Fibroblast of lung (primary cell): ENCODE measurements around the gene PKNOX2. TPM values are rescaled to one million over a fixed set of nuclear protein-coding genes. Genes with fewer than 3 reads are reported as not detected.

Source experiments
- DNase-seq, 2 donors: peaks; one replicate each; pipeline versions ENCODE4 v3.0.0 to v3.0.0-alpha.2; 2010; ENCODE audit warnings: low read depth in 2 of 2
- H2AFZ ChIP-seq: 2 replicates; pipeline ENCODE4 v1.5.1; 2012; ENCODE audit warnings: low read length, control low read depth, inconsistent platforms
- H3K27ac ChIP-seq: 2 replicates; pipeline ENCODE4 v1.5.1; 2011; ENCODE audit warnings: low read length, control low read depth; ENCODE audit not compliant: insufficient read depth
- H3K27me3 ChIP-seq: 2 replicates; pipeline ENCODE4 v1.5.1; 2011; ENCODE audit warnings: mild to moderate bottlenecking, low read length; ENCODE audit not compliant: control insufficient read depth, insufficient read depth
- H3K36me3 ChIP-seq: 2 replicates; pipeline ENCODE4 v1.5.1; 2011; ENCODE audit warnings: low read length; ENCODE audit not compliant: control insufficient read depth, insufficient read depth
- H3K4me1 ChIP-seq: 2 replicates; pipeline ENCODE4 v1.5.1; 2011; ENCODE audit warnings: low read length; ENCODE audit not compliant: control insufficient read depth, insufficient read depth; ENCODE audit errors: extremely low read depth
- H3K4me2 ChIP-seq: 2 replicates; pipeline ENCODE4 v1.5.1; 2011; ENCODE audit warnings: low read length, control low read depth; ENCODE audit not compliant: insufficient read depth; ENCODE audit errors: extremely low read depth
- H3K4me3 ChIP-seq, 4 experiments: fragments of 200-600 bp in 1 of 4; sonication (generic) in 1 of 4; replicated peaks in 1 of 4; 2 replicates each; pipeline ENCODE4 v1.5.1; 2011 to 2016; ENCODE audit warnings: low read length in 4 of 4, low read depth in 3 of 4, mild to moderate bottlenecking in 3 of 4, control low read depth in 2 of 4, inconsistent platforms in 1 of 4, mixed read lengths in 1 of 4; ENCODE audit not compliant: insufficient read depth in 1 of 4; ENCODE audit errors: control extremely low read depth in 1 of 4
- H3K79me2 ChIP-seq: 2 replicates; pipeline ENCODE4 v1.5.1; 2012; ENCODE audit warnings: mild to moderate bottlenecking, low read length, inconsistent platforms; ENCODE audit not compliant: control insufficient read depth, insufficient read depth
- H3K9ac ChIP-seq: 2 replicates; pipeline ENCODE4 v1.5.1; 2011; ENCODE audit warnings: mild to moderate bottlenecking, low read length, control low read depth; ENCODE audit not compliant: insufficient read depth
- H3K9me3 ChIP-seq: 2 replicates; pipeline ENCODE4 v1.5.1; 2012; ENCODE audit warnings: low read depth, low read length; ENCODE audit not compliant: control insufficient read depth, insufficient read depth
- H4K20me1 ChIP-seq: 2 replicates; pipeline ENCODE4 v1.5.1; 2011; ENCODE audit warnings: low read length; ENCODE audit not compliant: control insufficient read depth, insufficient read depth; ENCODE audit errors: extremely low read depth
- CTCF ChIP-seq, 2 donors: IDR thresholded peaks in 1 of 2; conservative IDR thresholded peaks in 1 of 2; 1 replicate in 1 of 2; 2 replicates in 1 of 2; pipeline ENCODE4 v1.5.1; 2011 to 2012; ENCODE audit warnings: low read length in 2 of 2, control low read depth in 1 of 2, inconsistent platforms in 1 of 2, low read depth in 1 of 2, mild to moderate bottlenecking in 1 of 2
- EZH2 ChIP-seq: IDR thresholded peaks from 2 replicates; pipeline ENCODE4 v1.5.1; 2012; ENCODE audit warnings: low read length, control low read depth, mild to moderate bottlenecking; ENCODE audit errors: missing control alignments
- polyA plus RNA-seq, 2 donors: library from polyadenylated mRNA; depleted of rRNA in 1 of 2; stranded (reverse) in 1 of 2; unstranded in 1 of 2; fragments of >200 nt; gene quantifications; 2 replicates each; pipeline ENCODE4 v1.2.1, GENCODE V29; 2011 to 2012; ENCODE audit warnings: missing spikeins in 1 of 2
- total RNA-seq: library from RNA; depleted of rRNA; stranded (reverse); fragments of >200 nt; gene quantifications from 2 replicates; pipeline ENCODE4 v1.2.1, GENCODE V29; 2014

Gene PKNOX2
- total and polyA plus RNA-seq, 2 donors (not counting 1 experiment from before 2014, with no cell fraction given), result 0.33 to 2.2 TPM

DNA sequence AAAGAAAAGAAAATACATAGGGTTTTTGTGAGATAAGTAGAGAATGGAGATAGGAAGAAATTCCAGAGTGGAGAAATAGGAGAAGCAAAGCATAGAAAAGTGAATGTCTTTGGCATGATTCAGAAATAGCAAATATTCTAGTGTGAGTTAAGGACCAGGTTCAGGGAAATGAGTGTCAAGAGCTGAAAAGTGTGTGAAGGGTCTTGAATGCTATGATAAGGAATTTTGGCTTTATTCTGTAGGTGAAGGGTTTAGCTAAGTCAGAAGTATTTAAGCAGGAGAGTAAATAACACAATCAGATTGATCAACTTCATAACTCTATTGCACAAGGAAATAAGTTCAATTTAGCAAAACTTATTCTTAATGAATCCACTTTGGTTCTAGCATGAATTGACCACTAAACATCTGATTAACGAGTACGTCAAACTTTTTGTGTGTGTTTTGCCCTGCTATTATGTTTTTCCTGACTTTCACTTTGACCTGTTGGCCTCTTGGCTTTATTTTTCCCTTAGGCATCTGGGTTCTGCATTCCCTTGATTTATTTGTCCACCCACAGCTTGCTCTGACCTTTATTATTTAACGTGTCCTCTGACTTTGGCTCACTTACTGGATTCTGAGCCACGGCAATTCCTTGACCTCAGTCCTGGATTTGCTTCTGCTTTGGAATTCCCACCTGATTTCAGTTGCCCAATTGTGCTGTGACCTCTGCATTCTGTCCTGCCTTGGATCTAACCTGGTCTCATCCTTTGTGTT is 41.2 kb upstream of the PKNOX2 start:
- no peak overlapping the region for H3K4me2 ChIP-seq
- H3K9me3 ChIP-seq, result no peaks in the 10 kb centered on the region
- no peak overlapping the region for H3K9ac ChIP-seq
- no peak for TF ChIP-seq EZH2
- no peak for TF ChIP-seq CTCF (conservative IDR thresholded peaks at IDR 0.05 in 1 of 2, IDR thresholded peaks at IDR 0.05 in 1 of 2; ENCODE audit: low read depth in 1 of 2, low read length in 2 of 2)
- H3K4me1 ChIP-seq, result peaks cover 3% of the 10 kb centered on the region
- H2AFZ ChIP-seq, result no peak overlapping the region
- H3K27me3 ChIP-seq, result no peaks in the 10 kb centered on the region
- no peak overlapping the region for H3K4me3 ChIP-seq
- H4K20me1 ChIP-seq, result no peaks in the 10 kb centered on the region
- DNase-seq, result peak in 1 of 2 donors; percentile 21
- H3K36me3 ChIP-seq, result no peaks in the 10 kb centered on the region
- H3K27ac ChIP-seq, result no peak overlapping the region
- H3K79me2 ChIP-seq, result no peaks in the 10 kb centered on the region

DNA sequence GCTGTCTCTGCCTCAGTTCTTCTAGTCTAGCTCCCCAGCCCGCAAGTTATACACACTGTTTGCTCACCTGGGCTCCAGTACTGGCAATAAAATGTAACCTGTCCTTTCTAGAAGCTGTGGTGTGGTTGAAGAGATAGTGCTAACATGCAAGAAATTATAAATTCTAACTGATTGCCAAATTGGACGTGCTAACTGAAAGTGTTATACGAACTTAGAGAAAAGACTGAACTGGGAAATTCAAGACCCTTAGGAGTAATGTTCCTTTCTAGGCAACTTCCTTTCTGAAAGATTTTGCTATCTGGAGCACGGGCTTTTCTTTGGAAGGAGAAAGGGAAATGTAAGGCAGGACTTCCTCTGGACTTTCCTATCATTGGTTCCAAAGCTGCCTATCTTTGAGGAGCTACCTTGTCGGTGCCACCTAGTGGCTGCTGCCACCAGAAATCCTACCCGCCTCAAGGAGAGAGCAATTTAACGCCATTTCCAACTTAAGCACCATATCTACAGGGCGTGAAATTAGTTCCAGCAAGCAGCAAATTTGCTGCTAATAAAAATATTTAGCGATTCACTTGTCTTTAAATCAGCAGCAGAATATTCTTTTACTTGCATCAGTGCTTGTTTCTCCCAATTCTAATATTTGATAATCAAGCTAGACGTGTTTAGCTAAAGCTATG is 40.5 kb upstream of the PKNOX2 start:
- no peaks in the 10 kb centered on the region for H3K9me3 ChIP-seq
- H3K4me2 ChIP-seq, result no peak overlapping the region
- H3K79me2 ChIP-seq, result no peaks in the 10 kb centered on the region
- no peak overlapping the region for H3K27ac ChIP-seq
- H2AFZ ChIP-seq, result peak overlapping the region; percentile 50
- H3K9ac ChIP-seq, result no peak overlapping the region
- H3K4me3 ChIP-seq, result no peak overlapping the region
- TF ChIP-seq EZH2 (no peak), CTCF (conservative IDR thresholded peaks at IDR 0.05 in 1 of 2, IDR thresholded peaks at IDR 0.05 in 1 of 2; ENCODE audit: low read depth in 1 of 2, low read length in 2 of 2) (peak; percentile 24 to 42)
- H3K36me3 ChIP-seq, result no peaks in the 10 kb centered on the region
- H3K4me1 ChIP-seq, result peaks cover 4% of the 10 kb centered on the region
- DNase-seq, result peak; percentile 60 to 63
- H3K27me3 ChIP-seq, result no peaks in the 10 kb centered on the region
- no peaks in the 10 kb centered on the region for H4K20me1 ChIP-seq

DNA sequence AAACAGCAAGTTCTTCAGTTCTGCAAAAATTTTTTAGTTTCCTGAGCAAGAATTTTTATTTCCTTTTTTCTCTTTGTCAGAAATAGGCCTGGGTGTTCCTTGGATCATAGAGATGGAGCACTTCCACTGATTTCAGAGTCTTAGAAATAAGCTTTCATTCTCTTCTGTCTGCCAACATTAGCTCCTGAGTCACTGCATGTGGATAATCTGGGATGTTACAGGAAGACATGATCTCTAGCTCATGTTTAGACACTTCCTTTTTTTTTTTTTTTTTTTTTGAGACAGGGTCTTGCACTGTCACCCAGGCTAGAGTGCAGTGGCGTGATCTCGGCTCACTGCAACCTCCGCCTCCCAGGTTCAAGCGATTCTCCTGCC is 39.9 kb upstream of the PKNOX2 start:
- DNase-seq, result no peak
- Histone ChIP-seq H2AFZ (no peak overlapping the region), H4K20me1 (no peaks in the 10 kb centered on the region), H3K4me1 (peaks cover 6% of the 10 kb centered on the region), H3K27ac (no peak overlapping the region), H3K27me3 (no peaks in the 10 kb centered on the region), H3K36me3 (no peaks in the 10 kb centered on the region), H3K4me2 (no peak overlapping the region), H3K9me3 (no peaks in the 10 kb centered on the region), H3K79me2 (no peaks in the 10 kb centered on the region), H3K4me3 (no peak overlapping the region), H3K9ac (no peak overlapping the region)
- TF ChIP-seq CTCF (conservative IDR thresholded peaks at IDR 0.05 in 1 of 2, IDR thresholded peaks at IDR 0.05 in 1 of 2; ENCODE audit: low read depth in 1 of 2, low read length in 2 of 2), result no peak
- no peak for TF ChIP-seq EZH2
